H1 (cell line): ENCODE measurements around the gene SLC43A3. TPM values are rescaled to one million over a fixed set of nuclear protein-coding genes. Genes with fewer than 3 reads are reported as not detected.

Source experiments
- CTCF ChIA-PET: fragments of 300-600 bp; sonication (Branson Sonifier 250); formaldehyde crosslinking; loops from one replicate; lab custom pipeline; 2021; ENCODE audit not compliant: partially characterized antibody; lab: Charles Lee
- POLR2A ChIA-PET: fragments of 300-600 bp; sonication (Branson Sonifier 250); formaldehyde crosslinking; loops from one replicate; lab custom pipeline; 2021; ENCODE audit warnings: inconsistent platforms; ENCODE audit not compliant: partially characterized antibody; lab: Charles Lee
- DNase-seq, 2 experiments: peaks; one replicate each; pipeline versions ENCODE4 v3.0.0 to v3.0.0-alpha.2; 2010 to 2022; ENCODE audit warnings: low spot score in 2 of 2, low read depth in 1 of 2, mixed read lengths in 1 of 2
- FAIRE-seq: peaks from 2 replicates; lab custom pipeline; 2011; peaks lifted over from hg19 to GRCh38; lab: Jason Lieb, UNC
- H2AFZ ChIP-seq: 2 replicates; pipeline ENCODE4 v1.8.1; 2012; ENCODE audit warnings: low read length, inconsistent platforms
- H2AK5ac ChIP-seq: 2 replicates; pipeline ENCODE4 v1.6.1; 2013; ENCODE audit warnings: low read depth, low read length
- H2BK120ac ChIP-seq: replicated peaks from 2 replicates; pipeline ENCODE3; 2013; ENCODE audit warnings: low read depth, low read length, inconsistent platforms
- H2BK12ac ChIP-seq: 2 replicates; pipeline ENCODE4 v1.6.1; 2013; ENCODE audit warnings: low read depth, low read length
- H2BK15ac ChIP-seq: 2 replicates; pipeline ENCODE4 v1.6.1; 2013; ENCODE audit warnings: low read length
- H2BK20ac ChIP-seq: 2 replicates; pipeline ENCODE4 v1.6.1; 2013; ENCODE audit warnings: low read length
- H2BK5ac ChIP-seq: 2 replicates; pipeline ENCODE4 v1.6.1; 2013; ENCODE audit warnings: low read depth, low read length
- H3K14ac ChIP-seq: 2 replicates; pipeline ENCODE4 v1.6.1; 2013; ENCODE audit warnings: inconsistent platforms; ENCODE audit not compliant: insufficient read length
- H3K18ac ChIP-seq: 2 replicates; pipeline ENCODE4 v1.6.1; 2013; ENCODE audit warnings: low read length; ENCODE audit errors: extremely low read depth
- H3K23ac ChIP-seq: 2 replicates; pipeline ENCODE4 v1.6.1; 2013; ENCODE audit warnings: inconsistent platforms; ENCODE audit not compliant: insufficient read length
- H3K23me2 ChIP-seq: 2 replicates; pipeline ENCODE4 v1.6.1; 2013; ENCODE audit warnings: low read depth, low read length
- H3K27ac ChIP-seq: 2 replicates; pipeline ENCODE4 v1.6.1; 2011; ENCODE audit warnings: low read depth, low read length, inconsistent platforms
- H3K27me3 ChIP-seq, 4 experiments: replicated peaks in 1 of 4; 1 replicate in 1 of 4; 2 replicates in 3 of 4; pipeline versions ENCODE4 v1.6.1 to v1.8.1; 2011 to 2013; ENCODE audit warnings: low read length in 3 of 4, mild to moderate bottlenecking in 3 of 4, inconsistent platforms in 2 of 4, mixed read lengths in 2 of 4, moderate library complexity in 1 of 4; ENCODE audit not compliant: control insufficient read depth in 3 of 4, insufficient read depth in 3 of 4; ENCODE audit errors: extremely low read depth in 1 of 4
- H3K36me3 ChIP-seq, 4 experiments: 2 replicates each; pipeline versions ENCODE4 v1.6.1 to v1.8.1; 2011 to 2013; ENCODE audit warnings: mild to moderate bottlenecking in 4 of 4, low read length in 3 of 4, moderate library complexity in 2 of 4, control low read depth in 1 of 4, inconsistent platforms in 1 of 4; ENCODE audit not compliant: insufficient read depth in 4 of 4, control insufficient read depth in 2 of 4
- H3K4ac ChIP-seq: replicated peaks from 2 replicates; pipeline ENCODE3; 2013; ENCODE audit warnings: low read length, low read depth, mixed read lengths, inconsistent platforms; ENCODE audit not compliant: insufficient read length
- H3K4me1 ChIP-seq, 4 experiments: replicated peaks in 1 of 4; 1 replicate in 1 of 4; 2 replicates in 3 of 4; pipeline versions ENCODE4 v1.6.1 to v1.8.1; 2011 to 2013; ENCODE audit warnings: low read length in 3 of 4, inconsistent platforms in 2 of 4, mixed read lengths in 1 of 4; ENCODE audit not compliant: insufficient read depth in 4 of 4, control insufficient read depth in 3 of 4
- H3K4me2 ChIP-seq, 2 experiments: 2 replicates each; pipeline versions ENCODE4 v1.6.1 to v1.8.1; 2011 to 2013; ENCODE audit warnings: low read depth in 2 of 2, low read length in 2 of 2, control low read depth in 1 of 2, inconsistent platforms in 1 of 2, mild to moderate bottlenecking in 1 of 2; ENCODE audit not compliant: insufficient read depth in 1 of 2
- H3K4me3 ChIP-seq, 4 experiments: fragments of 200-600, 300-600 bp in 1 of 4; sonication (generic), shearing (Covaris generic), sonication (Bioruptor Twin) in 1 of 4; 2 replicates each; pipeline versions ENCODE4 v1.5.1 to v1.8.1; 2011 to 2016; ENCODE audit warnings: low read length in 4 of 4, low read depth in 3 of 4, control low read depth in 2 of 4, inconsistent platforms in 2 of 4, mild to moderate bottlenecking in 2 of 4, mixed read lengths in 1 of 4, moderate library complexity in 1 of 4; ENCODE audit not compliant: insufficient read depth in 2 of 4; ENCODE audit errors: extremely low read depth in 1 of 4
- H3K56ac ChIP-seq: replicated peaks from 2 replicates; pipeline ENCODE3; 2013; ENCODE audit warnings: low read depth, mild to moderate bottlenecking, mixed read lengths, low read length, inconsistent platforms; ENCODE audit not compliant: insufficient read length
- H3K79me1 ChIP-seq: 2 replicates; pipeline ENCODE4 v1.6.1; 2013; ENCODE audit warnings: low read depth, low read length, control low read depth
- H3K79me2 ChIP-seq, 2 experiments: 2 replicates each; pipeline versions ENCODE4 v1.6.1 to v1.8.1; 2012 to 2013; ENCODE audit warnings: low read length in 2 of 2, mild to moderate bottlenecking in 2 of 2, inconsistent platforms in 1 of 2; ENCODE audit not compliant: insufficient read depth in 2 of 2, control insufficient read depth in 1 of 2
- H3K9ac ChIP-seq, 4 experiments: replicated peaks in 1 of 4; 1 replicate in 1 of 4; 2 replicates in 3 of 4; pipeline versions ENCODE4 v1.6.1 to v1.8.1; 2011 to 2013; ENCODE audit warnings: low read depth in 3 of 4, low read length in 3 of 4, control low read depth in 2 of 4, mild to moderate bottlenecking in 2 of 4, moderate library complexity in 2 of 4, inconsistent platforms in 1 of 4; ENCODE audit errors: extremely low read depth in 1 of 4
- H3K9me3 ChIP-seq, 2 experiments: 2 replicates each; pipeline versions ENCODE4 v1.6.1 to v1.8.1; 2012 to 2013; ENCODE audit warnings: mild to moderate bottlenecking in 2 of 2, moderate library complexity in 2 of 2, control low read depth in 1 of 2, inconsistent platforms in 1 of 2, low read depth in 1 of 2, low read length in 1 of 2, mixed read lengths in 1 of 2; ENCODE audit not compliant: insufficient read depth in 2 of 2
- H4K20me1 ChIP-seq, 2 experiments: replicated peaks in 1 of 2; 2 replicates each; pipeline versions ENCODE3 to v1.8.1; 2011 to 2013; ENCODE audit warnings: inconsistent platforms in 2 of 2, low read length in 2 of 2, mild to moderate bottlenecking in 1 of 2; ENCODE audit not compliant: insufficient read depth in 2 of 2, control insufficient read depth in 1 of 2
- H4K5ac ChIP-seq: 2 replicates; pipeline ENCODE4 v1.6.1; 2013; ENCODE audit warnings: low read length, low read depth, mixed read lengths, inconsistent platforms; ENCODE audit not compliant: insufficient read length
- H4K8ac ChIP-seq: 2 replicates; pipeline ENCODE4 v1.8.0; 2013; ENCODE audit warnings: mild to moderate bottlenecking, moderate library complexity, low read length, inconsistent platforms; ENCODE audit not compliant: insufficient read depth; ENCODE audit errors: extremely low read depth
- H4K91ac ChIP-seq: replicated peaks from 2 replicates; pipeline ENCODE3; 2013; ENCODE audit warnings: low read length, mixed read lengths, inconsistent platforms; ENCODE audit not compliant: insufficient read length
- BACH1 ChIP-seq: IDR thresholded peaks from 2 replicates; pipeline ENCODE4 v1.6.1; 2012; ENCODE audit warnings: low read length, improper control_type of control experiment
- CBX5 ChIP-seq: fragments of 300-800, 300-1000 bp; sonication (generic); IDR thresholded peaks from 2 replicates; pipeline ENCODE4 v1.7.1; 2016; ENCODE audit warnings: antibody characterized with exemption, low read length, low read depth
- CBX8 ChIP-seq: fragments of 300-800, 300-1000 bp; sonication (generic); IDR thresholded peaks from 2 replicates; pipeline ENCODE4 v1.7.1; 2016; ENCODE audit warnings: low read depth, low read length, borderline replicate concordance
- CREB1 ChIP-seq: IDR thresholded peaks from 2 replicates; pipeline ENCODE4 v1.6.1; 2012; ENCODE audit warnings: inconsistent platforms
- EP300 ChIP-seq, 2 experiments: IDR thresholded peaks; 1 replicate in 1 of 2; 2 replicates in 1 of 2; pipeline ENCODE4 v1.6.1; 2011 to 2012; ENCODE audit warnings: low read depth in 2 of 2, low read length in 2 of 2, mild to moderate bottlenecking in 2 of 2, borderline replicate concordance in 1 of 2, inconsistent platforms in 1 of 2, moderate library complexity in 1 of 2
- HDAC6 ChIP-seq: IDR thresholded peaks from one replicate; pipeline ENCODE4 v1.7.1; 2012; ENCODE audit warnings: low read depth, mild to moderate bottlenecking, inconsistent platforms, low read length, moderate library complexity
- KDM5A ChIP-seq: fragments of 200-600 bp; IDR thresholded peaks from 2 replicates; pipeline ENCODE4 v1.7.1; 2012; ENCODE audit warnings: mild to moderate bottlenecking, low read length, inconsistent platforms, mixed read lengths
- PHF8 ChIP-seq: fragments of 200-600 bp; sonication (generic); conservative IDR thresholded peaks from 2 replicates; pipeline ENCODE4 v1.7.1; 2012; ENCODE audit warnings: low read depth, mild to moderate bottlenecking, inconsistent platforms, low read length, moderate library complexity
- SUZ12 ChIP-seq: fragments of 200-600 bp; sonication (generic); IDR thresholded peaks from 2 replicates; pipeline ENCODE4 v1.6.1; 2012; ENCODE audit warnings: mild to moderate bottlenecking, inconsistent platforms, low read length, moderate library complexity, mixed read lengths
- TEAD4 ChIP-seq: IDR thresholded peaks from 2 replicates; pipeline ENCODE4 v1.6.1; 2012; ENCODE audit warnings: low read depth, low read length, inconsistent platforms, mixed read lengths
- WGBS, 2 experiments: shearing (Covaris generic) in 1 of 2; methylation state at CpG; one replicate each; pipeline versions ENCODE4 v1.1.6 to v1.1.7; 2013 to 2015; ENCODE audit warnings: low lambda C conversion rate in 2 of 2, mixed read lengths in 2 of 2, inconsistent platforms in 1 of 2, low coverage in 1 of 2, missing lambda C conversion rate in 1 of 2; ENCODE audit not compliant: insufficient replicate concordance in 2 of 2, insufficient coverage in 1 of 2, insufficient read length in 1 of 2; ENCODE audit errors: extremely low coverage in 1 of 2, missing lambda C conversion rate in 1 of 2; 5-methylcytosine and 5-hydroxymethylcytosine counted together
- polyA plus RNA-seq, 7 experiments: library from polyadenylated mRNA; depleted of rRNA in 3 of 7; stranded (reverse) in 5 of 7; unstranded in 2 of 7; fragments of >200 nt in 5 of 7; fragments of 200-250 nt in 2 of 7; gene quantifications; 1 replicate in 5 of 7; 2 replicates in 1 of 7; 4 replicates in 1 of 7; pipeline versions ENCODE4 v1.2.1 to v1.2.3, GENCODE V29; 2011 to 2013; ENCODE audit warnings: missing spikeins in 2 of 7, mixed read lengths in 2 of 7
- total RNA-seq: library from RNA; stranded (reverse); fragmentation: NEBNext Ultra II Directional; extraction: Animal tissue kit (Norgen Biotek cat#: 25700); gene quantifications from 2 replicates; pipeline ENCODE4 v1.2.1, GENCODE V29; 2021
- TF ChIP-seq, protein P1 (sequence below): IDR thresholded peaks from 2 replicates; pipeline ENCODE4 v1.6.1; 2012; ENCODE audit warnings: low read length, inconsistent platforms

The SLC43A3 gene
- total and polyA plus RNA-seq, 2 of the 8 experiments (the other 6 are each of a cell fraction or from before 2014, with no cell fraction given) = 31.8 to 67.8 TPM

DNA sequence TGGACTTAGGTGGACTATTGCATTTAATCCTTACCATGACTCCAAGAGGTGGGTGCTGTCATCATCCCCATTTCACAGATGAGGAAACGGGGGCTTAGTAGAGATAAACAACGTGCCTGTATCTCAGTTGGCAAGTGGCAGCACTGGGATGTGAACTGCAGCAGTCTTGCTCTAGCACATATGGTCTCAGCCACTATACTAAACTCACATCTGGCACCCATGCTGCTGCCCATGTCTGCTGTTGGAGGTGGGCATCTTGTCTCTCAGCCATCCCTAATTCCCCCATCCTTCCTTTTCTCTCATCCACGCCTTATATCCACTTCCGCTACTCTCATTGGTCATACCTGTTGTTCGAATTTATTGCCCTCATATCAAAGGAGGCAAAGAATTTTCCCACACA is 49.8 kb downstream of the SLC43A3 start:
- H2BK120ac ChIP-seq = no peak overlapping the region
- no peak overlapping the region for H3K23ac ChIP-seq
- ChIA-PET CTCF (interaction anchor here (1.1 to 1.4 kb wide), 2 partner anchors 9 to 23 kb away, joined by 3 read pairs; no protein-coding TSS in a partner anchor), POLR2A (interaction anchor here (1.2 to 1.6 kb wide), 2 partner anchors 12 to 16 kb away, joined by 4 read pairs; no protein-coding TSS in a partner anchor)
- no peak overlapping the region for H3K9ac ChIP-seq
- peaks cover 4% of the 10 kb centered on the region; the same call in 1 of the 2 replicates for H3K23me2 ChIP-seq
- no peak overlapping the region for H2BK12ac ChIP-seq
- FAIRE-seq = no peak
- DNase-seq = no peak
- H3K4me1 ChIP-seq = no peaks in the 10 kb centered on the region
- H3K4me2 ChIP-seq = peak overlapping the region in 1 of 2 experiments; percentile 41; a peak in 1 of 4 replicates
- H4K91ac ChIP-seq = no peak overlapping the region
- H3K79me1 ChIP-seq = no peaks in the 10 kb centered on the region
- H3K4ac ChIP-seq = no peak overlapping the region
- no peak for TF ChIP-seq BACH1
- TF ChIP-seq TEAD4 = no peak
- TF ChIP-seq, protein P1, sequence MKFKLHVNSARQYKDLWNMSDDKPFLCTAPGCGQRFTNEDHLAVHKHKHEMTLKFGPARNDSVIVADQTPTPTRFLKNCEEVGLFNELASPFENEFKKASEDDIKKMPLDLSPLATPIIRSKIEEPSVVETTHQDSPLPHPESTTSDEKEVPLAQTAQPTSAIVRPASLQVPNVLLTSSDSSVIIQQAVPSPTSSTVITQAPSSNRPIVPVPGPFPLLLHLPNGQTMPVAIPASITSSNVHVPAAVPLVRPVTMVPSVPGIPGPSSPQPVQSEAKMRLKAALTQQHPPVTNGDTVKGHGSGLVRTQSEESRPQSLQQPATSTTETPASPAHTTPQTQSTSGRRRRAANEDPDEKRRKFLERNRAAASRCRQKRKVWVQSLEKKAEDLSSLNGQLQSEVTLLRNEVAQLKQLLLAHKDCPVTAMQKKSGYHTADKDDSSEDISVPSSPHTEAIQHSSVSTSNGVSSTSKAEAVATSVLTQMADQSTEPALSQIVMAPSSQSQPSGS = no peak
- no peak for TF ChIP-seq HDAC6
- no peak for TF ChIP-seq KDM5A
- no peak for TF ChIP-seq SUZ12
- no peak for TF ChIP-seq PHF8
- TF ChIP-seq CBX8 = no peak
- TF ChIP-seq EP300 (IDR thresholded peaks at IDR 0.05; ENCODE audit: borderline replicate concordance in 1 of 2, low read depth in 2 of 2, low read length in 2 of 2) = no peak
- TF ChIP-seq CBX5 = no peak
- TF ChIP-seq CREB1 = no peak
- no peak overlapping the region for H2AK5ac ChIP-seq
- no peak overlapping the region for H3K14ac ChIP-seq
- peaks cover 0 to 2% (median 0%) of the 10 kb centered on the region in 4 experiments; a peak in 1 of 7 replicates for H3K27me3 ChIP-seq
- no peak overlapping the region for H3K27ac ChIP-seq
- H2BK20ac ChIP-seq = no peak overlapping the region
- no peak overlapping the region for H2AFZ ChIP-seq
- H4K8ac ChIP-seq = no peak overlapping the region
- H3K18ac ChIP-seq = no peak overlapping the region
- 87 to 100% methylated on average over 2 to 5 of the region's 5 CpGs for WGBS, 2 experiments
- H3K9me3 ChIP-seq = no peaks in the 10 kb centered on the region
- no peak overlapping the region for H2BK5ac ChIP-seq
- no peaks in the 10 kb centered on the region for H3K36me3 ChIP-seq
- no peak overlapping the region for H4K5ac ChIP-seq
- no peak overlapping the region for H3K4me3 ChIP-seq
- H4K20me1 ChIP-seq = no peaks in the 10 kb centered on the region
- H3K79me2 ChIP-seq = no peaks in the 10 kb centered on the region
- H3K56ac ChIP-seq = no peak overlapping the region
- H2BK15ac ChIP-seq = no peak overlapping the region
